Measurements from ENCODE around the gene ISY1. TPM values are rescaled to one million over a fixed set of nuclear protein-coding genes. Genes with fewer than 3 reads are reported as not detected.
A peak's percentile ranks its signal among the peaks of the same experiment; 100 is the strongest.

Gene ISY1
- total and polyA plus RNA-seq, 9 donors: 13.1 to 45.3 (median 28.8) TPM

DNA sequence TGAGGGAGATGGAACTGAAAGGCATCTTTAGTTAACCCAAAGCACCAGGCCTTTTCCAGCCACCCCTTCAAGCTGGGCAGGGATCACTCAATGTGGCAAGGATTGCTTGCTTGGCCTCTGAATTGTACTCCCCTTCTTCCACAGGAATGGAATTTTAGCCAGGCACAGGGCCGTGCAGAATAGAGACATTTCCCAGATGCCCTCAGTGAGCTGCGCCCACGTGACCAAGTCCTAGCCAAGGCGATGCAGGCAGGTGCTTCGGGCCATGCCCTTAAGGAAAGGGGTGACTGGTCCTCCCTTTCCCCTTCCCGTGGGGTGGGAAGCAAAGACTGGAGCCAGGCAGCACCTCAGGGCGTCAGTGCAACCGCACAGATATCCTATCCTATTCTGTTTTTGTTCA, 82.4 kb downstream of the ISY1 start:
- WGBS, 3 donors: 52 to 71% (median 58%) methylated on average over 8 of the region's 8 CpGs

More for the DNA sequence above, 82.4 kb downstream of the ISY1 start:
- Histone ChIP-seq H3K9me3 (no peaks in the 10 kb centered on the region), H3K4me3 (no peak overlapping the region), H3K27ac (no peak overlapping the region), H3K36me3 (no peaks in the 10 kb centered on the region), H3K4me1 (ENCODE audit: insufficient read depth) (peaks cover 6% of the 10 kb centered on the region), H3K27me3 (no peaks in the 10 kb centered on the region)
- TF ChIP-seq EP300 (IDR thresholded peaks at IDR 0.05): no peak
- intact Hi-C loops (cut with DNase I): no loop called here
- peak in 1 of 5 donors; percentile 36 for DNase-seq

Other genes starting within 250 kb of the ISY1 start
- 1 to 10 TPM in 5 of 7 donors, under 1 TPM in 2; 0.89 to 3.5 (median 1.4) TPM for gene CFAP92, start 167.0 kb downstream of the ISY1 start, total RNA-seq
- gene CFAP92, start 167.0 kb downstream of the ISY1 start, polyA plus RNA-seq: 1 to 10 TPM; 1.5 to 3.8 TPM
- 10 to 100 TPM in 1 of 7 donors, 1 to 10 TPM in 6; 3.7 to 15.5 (median 7.8) TPM for gene EFCC1, start 159.8 kb downstream of the ISY1 start, total RNA-seq
- gene EFCC1, start 159.8 kb downstream of the ISY1 start, polyA plus RNA-seq: 10 to 100 TPM in 1 of 2 donors, 1 to 10 TPM in 1; 5.2 to 11.2 TPM
- gene GP9, start 100.3 kb downstream of the ISY1 start, total RNA-seq: not detected
- not detected for gene GP9, start 100.3 kb downstream of the ISY1 start, polyA plus RNA-seq
- gene RAB43, start 39.3 kb downstream of the ISY1 start, total RNA-seq: 10 to 100 TPM; 10.9 to 37.7 (median 24.8) TPM
- 10 to 100 TPM in 1 of 2 donors, under 1 TPM in 1; 0.88 to 22.3 TPM for gene RAB43, start 39.3 kb downstream of the ISY1 start, polyA plus RNA-seq
- 100 to 1,000 TPM; 383 to 530 (median 467) TPM for gene CNBP, start 22.8 kb upstream of the ISY1 start, total RNA-seq
- gene CNBP, start 22.8 kb upstream of the ISY1 start, polyA plus RNA-seq: 100 to 1,000 TPM; 408 to 540 TPM
- gene COPG1, start 88.5 kb upstream of the ISY1 start, total RNA-seq: 100 to 1,000 TPM in 5 of 7 donors, 10 to 100 TPM in 2; 49.2 to 147 (median 115) TPM
- 100 to 1,000 TPM in 1 of 2 donors, 10 to 100 TPM in 1; 62.6 to 133 TPM for gene COPG1, start 88.5 kb upstream of the ISY1 start, polyA plus RNA-seq
- gene HMCES, start 117.8 kb upstream of the ISY1 start, total RNA-seq: 10 to 100 TPM; 15.5 to 44.5 (median 35.2) TPM
- gene HMCES, start 117.8 kb upstream of the ISY1 start, polyA plus RNA-seq: 10 to 100 TPM; 27.5 to 44.3 TPM